HFF-Myc (cell line): ENCODE measurements around the gene CASQ1.

ENCODE experiments used
- DNase-seq: peaks from one replicate; pipeline ENCODE4 v3.0.0-alpha.2; 2011; ENCODE audit warnings: low read depth; ENCODE audit errors: extremely low read depth
- H3K4me3 ChIP-seq: replicated peaks from 2 replicates; pipeline ENCODE4 v1.5.1; 2011; ENCODE audit warnings: low read depth, mild to moderate bottlenecking, control low read depth, low read length
- TF ChIP-seq, protein P1 (sequence below): IDR thresholded peaks from 2 replicates; pipeline ENCODE4 v1.5.1; 2012; ENCODE audit warnings: mild to moderate bottlenecking, low read depth, low read length, control low read depth; ENCODE audit errors: missing control alignments

Gene CASQ1

DNA sequence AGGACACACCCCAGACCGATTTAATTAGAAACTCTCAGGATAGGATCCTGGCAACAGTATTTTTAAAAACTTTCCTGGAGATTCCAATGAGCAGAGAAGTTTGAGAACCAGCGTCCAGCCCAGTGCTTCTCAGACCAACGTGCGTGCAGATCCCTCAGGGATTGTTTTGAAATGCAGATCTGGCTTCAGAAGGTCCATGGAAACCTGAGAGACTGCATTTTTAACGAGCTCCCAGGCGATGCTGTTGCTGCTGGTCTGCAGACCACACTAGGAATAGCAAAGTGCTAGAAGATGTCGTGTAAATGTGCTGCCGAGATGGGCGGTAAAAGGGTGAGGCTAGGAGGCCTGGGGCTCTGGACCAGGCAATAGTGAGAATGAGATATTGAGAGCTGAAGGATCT lies 18.4 kb upstream of the CASQ1 start:
- no peak for DNase-seq
- H3K4me3 ChIP-seq: no peak overlapping the region

DNA sequence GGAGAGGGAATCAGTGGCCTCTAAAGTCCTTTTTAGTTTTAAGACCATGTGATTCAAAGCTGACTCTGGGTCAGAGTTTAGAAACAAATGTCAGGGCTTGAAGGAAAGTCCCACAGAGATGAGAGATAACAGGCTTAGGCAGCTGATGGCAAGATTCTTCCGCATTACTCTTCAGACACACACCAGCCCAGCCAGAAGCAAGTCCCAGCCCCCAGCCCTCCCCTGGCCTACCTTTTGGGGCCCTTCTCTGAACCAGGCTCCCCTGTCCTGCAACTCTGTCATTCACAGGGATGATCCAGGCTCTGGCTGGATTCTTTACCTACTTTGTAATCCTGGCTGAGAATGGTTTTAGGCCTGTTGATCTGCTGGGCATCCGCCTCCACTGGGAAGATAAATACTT lies 13.1 kb upstream of the CASQ1 start:
- no peak for DNase-seq
- TF ChIP-seq, protein P1, sequence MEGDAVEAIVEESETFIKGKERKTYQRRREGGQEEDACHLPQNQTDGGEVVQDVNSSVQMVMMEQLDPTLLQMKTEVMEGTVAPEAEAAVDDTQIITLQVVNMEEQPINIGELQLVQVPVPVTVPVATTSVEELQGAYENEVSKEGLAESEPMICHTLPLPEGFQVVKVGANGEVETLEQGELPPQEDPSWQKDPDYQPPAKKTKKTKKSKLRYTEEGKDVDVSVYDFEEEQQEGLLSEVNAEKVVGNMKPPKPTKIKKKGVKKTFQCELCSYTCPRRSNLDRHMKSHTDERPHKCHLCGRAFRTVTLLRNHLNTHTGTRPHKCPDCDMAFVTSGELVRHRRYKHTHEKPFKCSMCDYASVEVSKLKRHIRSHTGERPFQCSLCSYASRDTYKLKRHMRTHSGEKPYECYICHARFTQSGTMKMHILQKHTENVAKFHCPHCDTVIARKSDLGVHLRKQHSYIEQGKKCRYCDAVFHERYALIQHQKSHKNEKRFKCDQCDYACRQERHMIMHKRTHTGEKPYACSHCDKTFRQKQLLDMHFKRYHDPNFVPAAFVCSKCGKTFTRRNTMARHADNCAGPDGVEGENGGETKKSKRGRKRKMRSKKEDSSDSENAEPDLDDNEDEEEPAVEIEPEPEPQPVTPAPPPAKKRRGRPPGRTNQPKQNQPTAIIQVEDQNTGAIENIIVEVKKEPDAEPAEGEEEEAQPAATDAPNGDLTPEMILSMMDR: no peak
- no peak overlapping the region for H3K4me3 ChIP-seq

More for the DNA sequence above, 18.4 kb upstream of the CASQ1 start:
- TF ChIP-seq, protein P1: no peak

DNA sequence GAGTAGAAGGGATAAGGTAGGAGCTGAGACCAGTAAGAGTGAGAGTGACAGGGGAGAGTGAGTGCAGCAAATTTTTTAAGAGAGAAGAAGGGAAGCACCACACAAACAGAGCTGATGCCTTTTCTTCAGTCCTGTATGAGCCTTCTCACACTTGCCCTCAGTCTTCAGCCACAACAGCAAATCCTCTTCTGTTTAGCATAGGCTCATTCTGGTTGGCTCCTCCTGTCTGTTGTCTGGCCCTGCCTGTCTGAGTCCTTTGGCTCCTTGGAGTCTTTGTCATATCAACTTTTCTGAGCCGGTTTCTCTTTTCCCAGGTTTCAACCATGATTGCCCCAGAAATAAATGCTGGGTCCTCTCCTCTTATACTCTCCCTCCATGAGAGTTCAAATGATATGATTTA lies 12.7 kb upstream of the CASQ1 start:
- TF ChIP-seq, protein P1: no peak

DNA sequence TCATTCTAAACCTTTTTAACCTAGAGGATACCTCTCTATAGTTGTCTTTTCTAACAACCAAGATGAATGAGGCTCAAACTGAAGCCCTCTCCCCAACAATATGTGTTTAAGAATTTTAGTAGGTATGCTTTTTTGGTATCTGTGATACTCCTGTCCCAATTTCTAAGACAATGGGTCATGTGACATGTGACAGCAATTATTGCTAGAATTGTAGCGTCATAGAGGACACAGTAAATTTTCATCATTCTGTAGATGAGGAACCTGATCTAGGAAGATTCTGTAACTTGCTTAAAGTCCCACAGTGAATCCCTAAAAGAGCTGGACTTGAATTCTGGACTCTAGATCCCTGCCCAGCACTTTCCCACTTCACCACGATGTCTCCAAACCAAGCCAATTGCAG lies 11.6 kb upstream of the CASQ1 start:
- TF ChIP-seq, protein P1: no peak
- no peak for DNase-seq
- H3K4me3 ChIP-seq: no peak overlapping the region

More for the DNA sequence above, 12.7 kb upstream of the CASQ1 start:
- no peak overlapping the region for H3K4me3 ChIP-seq
- DNase-seq: no peak

DNA sequence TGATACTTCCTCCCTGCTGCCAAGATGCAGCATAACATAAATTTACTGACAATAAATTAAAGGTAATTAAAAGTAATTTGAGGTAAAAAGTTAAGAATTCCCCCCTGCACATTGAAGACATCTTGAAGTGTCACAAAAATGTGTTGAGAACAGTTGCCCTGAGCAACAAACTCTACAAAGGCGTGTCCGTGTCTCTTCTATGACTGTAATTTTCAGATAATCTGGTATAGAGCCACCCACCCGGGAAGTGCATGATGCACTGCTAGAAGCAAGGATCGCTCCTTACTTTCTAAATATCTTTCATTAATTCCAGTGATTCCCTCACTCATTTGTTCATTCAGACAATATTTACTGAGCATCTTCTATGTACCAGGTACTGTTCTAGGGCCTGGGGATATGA lies 11.0 kb upstream of the CASQ1 start:
- H3K4me3 ChIP-seq: no peak overlapping the region
- DNase-seq: no peak
- TF ChIP-seq, protein P1: no peak

DNA sequence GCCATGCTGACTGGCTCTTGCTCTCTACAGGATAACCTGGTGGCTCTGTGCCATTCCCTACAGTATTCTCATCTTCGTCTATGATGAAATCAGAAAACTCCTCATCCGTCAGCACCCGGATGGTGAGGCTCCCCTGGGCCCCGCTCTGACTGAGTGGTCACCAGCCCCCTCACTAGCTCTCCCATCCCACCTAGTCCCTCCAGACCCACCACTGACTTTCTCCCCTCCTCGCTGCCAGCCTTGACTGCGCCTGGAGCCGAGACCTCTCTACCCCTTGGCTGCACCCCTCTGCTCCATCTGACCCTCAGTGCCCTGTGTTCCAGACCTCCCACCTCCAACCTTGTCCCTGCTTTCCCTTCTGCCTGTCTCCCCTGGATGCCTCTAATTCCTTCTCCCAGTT lies 4.1 kb upstream of the CASQ1 start:
- TF ChIP-seq, protein P1: no peak
- no peak for DNase-seq
- no peak overlapping the region for H3K4me3 ChIP-seq

DNA sequence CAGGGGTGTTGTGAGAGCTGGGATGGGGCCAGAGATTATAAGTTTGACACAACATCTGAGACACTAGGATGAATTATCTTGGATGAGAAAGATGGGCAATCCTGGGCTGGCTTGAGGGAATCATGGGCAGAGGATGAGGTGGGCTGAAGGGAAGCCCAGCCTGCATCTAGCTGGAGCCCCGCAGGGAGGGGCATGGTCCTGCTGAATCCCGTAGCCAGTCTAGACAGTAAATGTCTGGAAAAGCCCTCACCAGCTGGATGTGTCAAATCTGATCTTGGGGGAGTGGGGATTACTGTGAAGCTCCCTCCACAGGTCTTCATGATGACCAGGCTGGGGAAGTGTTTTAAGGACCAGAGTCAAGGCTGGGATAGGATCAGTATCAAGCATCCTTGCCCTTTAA lies 3.6 kb upstream of the CASQ1 start:
- TF ChIP-seq, protein P1: no peak
- no peak for DNase-seq
- no peak overlapping the region for H3K4me3 ChIP-seq
